Hematopoietic multipotent progenitor cell treated with erythropoietin and hydrocortisone succinate and interleukin-3 and kit ligand, for 15 days (in vitro differentiated cells): ENCODE data around the gene OR52B2.
"Not testable (repeated sequence)": the region's sequence is repeated elsewhere in the genome, so short reads cannot be mapped to it uniquely, and the experiment has no call there.

ENCODE experiments used
- DNase-seq: peaks from one replicate; pipeline ENCODE4 v3.0.0-alpha.2; 2015; ENCODE audit warnings: low spot score

The OR52B2 gene

GRCh38 chr11:6152126-6152525 is 18.0 kb downstream of the OR52B2 start:
- no peak for DNase-seq

- DNase-seq = no peak
Observed at GRCh38 chr11:6151117-6151516, 19.0 kb downstream of the OR52B2 start.

GRCh38 chr11:6143737-6144136 is 26.4 kb downstream of the OR52B2 start:
- not testable (repeated sequence) for DNase-seq

GRCh38 chr11:6142936-6143335 is 27.2 kb downstream of the OR52B2 start:
- no peak for DNase-seq

GRCh38 chr11:6135936-6136335 is 34.2 kb downstream of the OR52B2 start:
- not testable (repeated sequence) for DNase-seq

GRCh38 chr11:6132431-6132830 is 37.7 kb downstream of the OR52B2 start:
- DNase-seq = no peak

- DNase-seq = no peak
Observed at GRCh38 chr11:6129635-6130034, 40.5 kb downstream of the OR52B2 start.

GRCh38 chr11:6129011-6129410 is 41.1 kb downstream of the OR52B2 start:
- DNase-seq = no peak

GRCh38 chr11:6127881-6128280 is 42.2 kb downstream of the OR52B2 start:
- DNase-seq = no peak

- no peak for DNase-seq
Observed at GRCh38 chr11:6124245-6124644, 45.9 kb downstream of the OR52B2 start.
